ENCODE data around the gene PRSS2. TPM values are rescaled to one million over a fixed set of nuclear protein-coding genes. Genes with fewer than 3 reads are reported as not detected.
"Not testable (repeated sequence)": the region's sequence is repeated elsewhere in the genome, so short reads cannot be mapped to it uniquely, and the experiment has no call there.

The PRSS2 gene
- total RNA-seq, 1 experiment from 2014 or later, result 0.40 TPM

GRCh38 chr7:142754681-142755575 is 15.8 kb upstream of the PRSS2 start:
- Histone ChIP-seq H3F3A (ENCODE audit: low read length, unreplicated experiment) (no peaks in the 10 kb centered on the region), H3K4me3 (ENCODE audit: low read length) (no peak overlapping the region), H3K4me1 (ENCODE audit: insufficient read depth, low read length) (peaks cover 5% of the 10 kb centered on the region; the same call in 1 of the 2 replicates), H4K20me1 (ENCODE audit: low read length) (no peaks in the 10 kb centered on the region), H3K79me2 (ENCODE audit: low read length) (no peaks in the 10 kb centered on the region), H3K9me2 (replicated peaks; ENCODE audit: low read length) (no peaks in the 10 kb centered on the region), H3K27ac (ENCODE audit: low read length) (no peak overlapping the region), H3K4me2 (ENCODE audit: low read length) (no peak overlapping the region), H3K36me3 (ENCODE audit: low read depth, low read length) (no peaks in the 10 kb centered on the region), H3K9me3 (ENCODE audit: low read length) (no peaks in the 10 kb centered on the region), H3K27me3 (ENCODE audit: low read length) (peaks cover 34% of the 10 kb centered on the region), H2AFZ (ENCODE audit: low read length) (no peak overlapping the region), H3K9ac (ENCODE audit: low read length) (no peak overlapping the region)
- BruUV-seq (replicated peaks), result no TSS peak
- POLR2A ChIA-PET (ENCODE audit: unreplicated experiment), result no interaction called here
- CTCF ChIA-PET, result no interaction called here
- DNase-seq (peak; percentile 44), ATAC-seq (peak; percentile 88)
- intact Hi-C loops (cut with micrococcal nuclease), result no loop called here
- TF ChIP-seq EZH2 (IDR thresholded peaks at IDR 0.05; ENCODE audit: low read length, unreplicated experiment) (no peak), EZH2phosphoT487 (IDR thresholded peaks at IDR 0.05; ENCODE audit: borderline replicate concordance, low read length) (no peak), CTCF (conservative IDR thresholded peaks at IDR 0.05; ENCODE audit: low read depth, low read length) (no peak)

DNA sequence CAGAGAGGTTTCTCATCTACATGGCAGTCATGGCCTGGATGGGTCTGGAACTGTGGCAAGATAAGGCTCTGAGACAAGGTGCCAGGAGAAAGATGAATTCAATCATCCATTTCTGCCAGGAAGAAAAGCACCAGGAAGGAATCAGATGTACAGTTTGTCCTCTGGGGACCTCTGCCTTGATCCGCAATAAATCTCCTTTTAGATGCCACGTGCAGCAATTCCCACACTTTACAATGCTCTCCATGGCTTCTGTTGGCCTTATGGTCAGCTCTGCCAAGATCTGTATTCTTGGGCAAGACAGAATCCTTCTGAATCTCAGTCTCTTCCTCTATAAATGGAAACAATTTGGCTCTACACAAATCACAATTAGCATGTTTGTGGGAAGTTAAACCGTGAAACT is 12.5 kb upstream of the PRSS2 start:
- H3K9me2 ChIP-seq (replicated peaks; ENCODE audit: low read length); H3K36me3 ChIP-seq (ENCODE audit: low read depth, low read length); H2AFZ ChIP-seq (ENCODE audit: low read length); H3K9ac ChIP-seq (ENCODE audit: low read length); DNase-seq; H3F3A ChIP-seq (ENCODE audit: low read length, unreplicated experiment); H3K9me3 ChIP-seq (ENCODE audit: low read length); H3K4me2 ChIP-seq (ENCODE audit: low read length); POLR2A ChIA-PET (ENCODE audit: unreplicated experiment); CTCF ChIA-PET; intact Hi-C loops (cut with micrococcal nuclease); H3K4me3 ChIP-seq (ENCODE audit: low read length); H3K27ac ChIP-seq (ENCODE audit: low read length); ATAC-seq; BruUV-seq (replicated peaks); H4K20me1 ChIP-seq (ENCODE audit: low read length); H3K4me1 ChIP-seq (ENCODE audit: insufficient read depth, low read length); H3K79me2 ChIP-seq (ENCODE audit: low read length): not testable (repeated sequence)
- peaks cover 48% of the 10 kb centered on the region for H3K27me3 ChIP-seq (ENCODE audit: low read length)

- H3K4me1 ChIP-seq (ENCODE audit: insufficient read depth, low read length), result no peaks in the 10 kb centered on the region
- ATAC-seq, result no peak
These were observed 11.3 kb upstream of the PRSS2 start for GRCh38 chr7:142759433-142759832.

More at GRCh38 chr7:142759433-142759832, 11.3 kb upstream of the PRSS2 start:
- Histone ChIP-seq H3K9me2 (replicated peaks; ENCODE audit: low read length) (no peaks in the 10 kb centered on the region), H2AFZ (ENCODE audit: low read length) (no peak overlapping the region), H3F3A (ENCODE audit: low read length, unreplicated experiment) (no peaks in the 10 kb centered on the region), H3K27ac (ENCODE audit: low read length) (no peak overlapping the region), H4K20me1 (ENCODE audit: low read length) (no peaks in the 10 kb centered on the region), H3K9ac (ENCODE audit: low read length) (no peak overlapping the region), H3K36me3 (ENCODE audit: low read depth, low read length) (no peaks in the 10 kb centered on the region), H3K79me2 (ENCODE audit: low read length) (no peaks in the 10 kb centered on the region), H3K4me2 (ENCODE audit: low read length) (no peak overlapping the region), H3K27me3 (ENCODE audit: low read length) (peaks cover 60% of the 10 kb centered on the region), H3K9me3 (ENCODE audit: low read length) (no peaks in the 10 kb centered on the region), H3K4me3 (ENCODE audit: low read length) (no peak overlapping the region)
- TF ChIP-seq EZH2 (IDR thresholded peaks at IDR 0.05; ENCODE audit: low read length, unreplicated experiment) (no peak), EZH2phosphoT487 (IDR thresholded peaks at IDR 0.05; ENCODE audit: borderline replicate concordance, low read length) (no peak), CTCF (conservative IDR thresholded peaks at IDR 0.05; ENCODE audit: low read depth, low read length) (no peak)
- no TSS peak for BruUV-seq (replicated peaks)
- intact Hi-C loops (cut with micrococcal nuclease), result no loop called here
- POLR2A ChIA-PET (ENCODE audit: unreplicated experiment), result no interaction called here
- DNase-seq, result no peak
- CTCF ChIA-PET, result no interaction called here
